Heart left ventricle (tissue), 16 donors: Measurements from ENCODE around the gene PARD3B. TPM values are rescaled to one million over a fixed set of nuclear protein-coding genes. Genes with fewer than 3 reads are reported as not detected.

Source experiments
- ATAC-seq, 4 donors: fragments of 200-7000 bp; cut with Tn5 transposase; one replicate each; pipeline ENCODE4 v1.9.1; 2020 to 2022; ENCODE audit warnings: moderate library complexity in 4 of 4, mild to moderate bottlenecking in 3 of 4, moderate number of reproducible peaks in 1 of 4
- DNase-seq, 5 donors: peaks; one replicate each; pipeline ENCODE4 v3.0.0-alpha.2; 2020
- H3K27ac ChIP-seq, 12 donors: fragments of 200-600 bp; sonication (generic) in 4 of 12; one replicate each; pipeline versions ENCODE4 v1.5.0 to v1.8.0; 2016 to 2022; ENCODE audit warnings: mild to moderate bottlenecking in 2 of 12
- H3K27me3 ChIP-seq, 9 donors: fragments of 200-600 bp; sonication (generic) in 2 of 9; one replicate each; pipeline versions ENCODE4 v1.5.1 to v1.8.0; 2016 to 2022; ENCODE audit warnings: mild to moderate bottlenecking in 3 of 9
- H3K36me3 ChIP-seq, 9 donors: fragments of 200-600 bp; sonication (generic) in 2 of 9; one replicate each; pipeline versions ENCODE4 v1.5.0 to v1.8.0; 2018 to 2022; ENCODE audit warnings: mild to moderate bottlenecking in 2 of 9
- H3K4me1 ChIP-seq, 12 donors: fragments of 200-600 bp; sonication (generic) in 4 of 12; one replicate each; pipeline versions ENCODE4 v1.5.0 to v1.8.0; 2016 to 2022; ENCODE audit warnings: mild to moderate bottlenecking in 3 of 12
- H3K4me3 ChIP-seq, 12 donors: fragments of 200-600 bp; sonication (generic) in 4 of 12; one replicate each; pipeline versions ENCODE4 v1.5.0 to v1.8.0; 2017 to 2022; ENCODE audit warnings: mild to moderate bottlenecking in 9 of 12, moderate library complexity in 4 of 12
- H3K9me3 ChIP-seq, 12 donors: fragments of 200-600 bp; sonication (generic) in 4 of 12; one replicate each; pipeline versions ENCODE4 v1.5.0 to v1.8.0; 2016 to 2022; ENCODE audit warnings: mild to moderate bottlenecking in 1 of 12
- POLR2A ChIP-seq, 2 donors: fragments of 450-650 bp; IDR thresholded peaks; one replicate each; pipeline ENCODE4 v1.6.1; 2017; ENCODE audit warnings: antibody characterized with exemption in 2 of 2, mild to moderate bottlenecking in 2 of 2, moderate library complexity in 2 of 2
- WGBS, 4 donors: extraction: QIAGEN DNeasy Blood & Tissue Kit in 2 of 4; methylation state at CpG; one replicate each; pipeline versions ENCODE4 v1.1.5 to v1.1.7; 2013 to 2018; 5-methylcytosine and 5-hydroxymethylcytosine counted together
- intact Hi-C, 10 donors: fragments of 100-400 bp; cut with DNase I; formaldehyde crosslinking; loops; one replicate each; pipeline versions ENCODE4 v1.11.1 to v1.14.2; 2022
- polyA plus RNA-seq, 2 donors: library from polyadenylated mRNA; stranded (reverse); fragments of 200-250 nt; gene quantifications; one replicate each; pipeline ENCODE4 v1.2.3, GENCODE V29; 2013
- total RNA-seq, 9 donors: library from RNA; depleted of rRNA in 2 of 9; stranded (reverse); fragments of >200 nt in 2 of 9; fragmentation: NEBNext Ultra II Directional in 3 of 9; extraction: Animal tissue kit (Norgen Biotek cat#: 25700) in 3 of 9; gene quantifications; one replicate each; pipeline versions ENCODE4 v1.1.0 to v1.2.4, GENCODE V29; 2016 to 2023
- TF ChIP-seq, protein P1 (sequence below), 12 donors: fragments of 200-600 bp; sonication (generic) in 4 of 12; IDR thresholded peaks; one replicate each; pipeline versions ENCODE4 v1.5.0 to v1.8.0; 2018 to 2022; ENCODE audit warnings: antibody characterized with exemption in 12 of 12, mild to moderate bottlenecking in 5 of 12
- donor health status: ischemic (EF 13 %, LVEDD 7.1; RV severe dilation, severe dysfunction).
- donor health status: healthy with polysubstance abuse.
- donor health status: DM: no; HTN: yes; CAD: no.
- donor health status: DM: no; HTN: no; CAD: no.
- donor health status: ischemic (EF 25% LVEDD 6.9; RV normal size, moderate dysfunction).
- donor health status: ischemic (EF 25% LVEDD 5.7; RV mildly dilated, moderate dysfunction).
- donor health status: healthy.
- donor health status: DM: yes; HTN: yes; CAD: no.
- donor health status: ischemic (EF 35%, LVEDD 5.7; RV mildly dilated, moderate dysfunction).
- donor health status: nonischemic (EF 11% LVEDD 7.7; RV severe dilation, severe dysfunction).
- donor health status: DM: yes; HTN: yes; CAD: no.
- donor health status: PGD.
- donor health status: ischemic (EF 29% LVEDD 5.4; RV normal size, mild dysfunction).
- donor health status: nonischemic (EF 23%, LVEDD 6.1; RV moderate dilation, normal function).

The PARD3B gene
- total and polyA plus RNA-seq, 11 donors, result 0.71 to 15.1 (median 6.2) TPM

DNA sequence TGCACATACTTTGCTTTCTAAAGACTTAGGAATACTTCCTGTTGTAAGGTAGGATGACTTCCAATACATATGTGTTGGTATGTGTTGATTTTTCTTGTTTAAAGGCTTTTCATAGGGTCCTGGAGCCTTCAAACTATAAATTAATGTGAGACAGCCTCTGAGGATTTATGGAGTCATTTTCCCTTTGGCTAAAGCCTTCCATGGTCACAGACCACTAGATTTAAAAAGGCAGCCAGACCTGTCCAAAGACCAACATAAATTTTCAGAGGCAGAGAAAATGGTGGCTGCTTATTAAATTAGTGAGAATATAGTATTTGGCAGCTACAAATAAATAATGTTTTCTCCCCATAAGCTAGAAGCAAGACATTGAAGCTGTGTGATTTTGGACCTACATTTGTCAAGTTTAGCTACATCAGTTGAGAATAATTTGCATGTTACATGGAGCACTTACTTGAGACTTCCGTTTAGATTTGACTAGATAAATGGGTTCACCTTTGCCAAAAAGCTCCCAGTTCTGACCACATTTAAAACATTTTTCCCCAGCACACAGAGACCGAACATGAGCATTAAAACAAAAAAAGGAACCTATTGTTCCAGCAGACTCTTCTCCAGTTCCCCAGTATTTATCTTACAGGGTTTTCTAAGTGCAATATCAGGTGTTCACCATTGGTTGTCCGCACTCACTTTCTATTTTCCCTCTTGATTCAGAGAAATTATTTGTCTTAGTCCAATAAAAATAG, 402.9 kb downstream of the PARD3B start:
- Histone ChIP-seq H3K4me1 (no peaks in the 10 kb centered on the region), H3K27ac (no peak overlapping the region), H3K4me3 (no peak overlapping the region), H3K36me3 (no peaks in the 10 kb centered on the region), H3K27me3 (no peaks in the 10 kb centered on the region), H3K9me3 (peaks cover 0 to 18% (median 6%) of the 10 kb centered on the region in 12 donors)
- DNase-seq, result no peak
- no peak for ATAC-seq
- TF ChIP-seq POLR2A (IDR thresholded peaks at IDR 0.05), result no peak
- TF ChIP-seq, protein P1, sequence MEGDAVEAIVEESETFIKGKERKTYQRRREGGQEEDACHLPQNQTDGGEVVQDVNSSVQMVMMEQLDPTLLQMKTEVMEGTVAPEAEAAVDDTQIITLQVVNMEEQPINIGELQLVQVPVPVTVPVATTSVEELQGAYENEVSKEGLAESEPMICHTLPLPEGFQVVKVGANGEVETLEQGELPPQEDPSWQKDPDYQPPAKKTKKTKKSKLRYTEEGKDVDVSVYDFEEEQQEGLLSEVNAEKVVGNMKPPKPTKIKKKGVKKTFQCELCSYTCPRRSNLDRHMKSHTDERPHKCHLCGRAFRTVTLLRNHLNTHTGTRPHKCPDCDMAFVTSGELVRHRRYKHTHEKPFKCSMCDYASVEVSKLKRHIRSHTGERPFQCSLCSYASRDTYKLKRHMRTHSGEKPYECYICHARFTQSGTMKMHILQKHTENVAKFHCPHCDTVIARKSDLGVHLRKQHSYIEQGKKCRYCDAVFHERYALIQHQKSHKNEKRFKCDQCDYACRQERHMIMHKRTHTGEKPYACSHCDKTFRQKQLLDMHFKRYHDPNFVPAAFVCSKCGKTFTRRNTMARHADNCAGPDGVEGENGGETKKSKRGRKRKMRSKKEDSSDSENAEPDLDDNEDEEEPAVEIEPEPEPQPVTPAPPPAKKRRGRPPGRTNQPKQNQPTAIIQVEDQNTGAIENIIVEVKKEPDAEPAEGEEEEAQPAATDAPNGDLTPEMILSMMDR (IDR thresholded peaks at IDR 0.05), result no peak
- 87 to 91% (median 88%) methylated on average over 3 of the region's 3 CpGs for WGBS, 4 donors
- intact Hi-C loops, result no loop called here

DNA sequence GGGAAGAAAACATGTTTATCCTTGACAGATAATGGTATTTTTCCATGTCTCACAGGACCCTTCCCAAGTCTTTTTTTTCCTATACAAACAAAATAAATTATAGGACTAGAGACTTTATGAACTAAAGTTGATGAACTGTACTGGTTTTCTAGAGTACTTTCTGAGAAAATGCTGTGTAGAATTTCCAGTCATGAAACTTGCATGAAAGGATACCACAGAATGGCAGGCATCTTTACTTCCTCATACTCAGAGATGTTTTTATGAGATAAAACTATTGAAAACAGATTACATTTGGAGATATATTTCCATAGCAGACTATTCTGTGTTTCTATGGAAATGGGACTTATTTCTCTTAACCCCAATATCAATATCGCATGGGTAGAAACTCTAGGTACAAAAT, 403.5 kb downstream of the PARD3B start:
- ATAC-seq (no peak), DNase-seq (no peak)
- WGBS, 4 donors, result 88 to 100% (median 98%) methylated on average over 1 of the region's 1 CpG
- TF ChIP-seq, protein P1 (IDR thresholded peaks at IDR 0.05), result no peak
- no peak for TF ChIP-seq POLR2A (IDR thresholded peaks at IDR 0.05)
- H3K27ac ChIP-seq, result no peak overlapping the region
- H3K36me3 ChIP-seq, result no peaks in the 10 kb centered on the region
- intact Hi-C loops, result no loop called here
- no peaks in the 10 kb centered on the region for H3K27me3 ChIP-seq
- no peak overlapping the region for H3K4me3 ChIP-seq
- H3K9me3 ChIP-seq, result peaks cover 0 to 18% (median 6%) of the 10 kb centered on the region in 12 donors
- no peaks in the 10 kb centered on the region for H3K4me1 ChIP-seq

DNA sequence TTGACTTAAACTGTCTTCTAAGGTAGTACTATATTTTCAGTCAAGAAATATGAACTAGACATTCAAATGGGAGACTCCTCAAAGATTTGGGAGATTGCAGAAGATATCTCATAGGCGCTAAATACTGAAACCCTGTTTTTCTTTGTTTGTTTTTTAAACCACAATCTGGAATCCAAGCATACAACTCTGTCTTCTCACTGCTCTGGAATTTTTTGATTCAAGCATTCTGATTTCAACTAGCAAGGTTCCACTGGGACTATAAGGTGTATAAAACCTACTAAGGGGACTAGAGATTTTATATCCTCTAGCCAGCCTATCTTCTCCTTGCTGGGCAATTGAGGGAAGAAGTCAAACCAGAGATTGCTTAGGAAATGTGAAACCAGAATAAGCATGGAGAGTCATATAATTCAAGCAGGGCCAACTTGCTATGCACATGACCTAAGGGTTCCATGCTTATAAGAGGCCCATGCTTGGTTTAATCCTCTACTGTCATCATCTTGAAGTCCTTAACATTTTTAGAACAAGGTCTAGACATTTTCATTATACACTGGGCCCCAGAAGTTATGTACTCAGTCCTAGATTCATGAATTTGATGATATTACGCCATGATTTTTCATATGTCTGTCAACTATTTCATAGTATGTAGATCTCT, 405.5 kb downstream of the PARD3B start:
- Histone ChIP-seq H3K27me3 (no peaks in the 10 kb centered on the region), H3K4me3 (no peak overlapping the region), H3K27ac (no peak overlapping the region), H3K4me1 (no peaks in the 10 kb centered on the region), H3K9me3 (no peaks in the 10 kb centered on the region), H3K36me3 (no peaks in the 10 kb centered on the region)
- 97 to 100% (median 99%) methylated on average over 2 of the region's 2 CpGs for WGBS, 4 donors
- DNase-seq (no peak), ATAC-seq (no peak)
- intact Hi-C loops, result no loop called here
- no peak for TF ChIP-seq POLR2A (IDR thresholded peaks at IDR 0.05)
- TF ChIP-seq, protein P1 (IDR thresholded peaks at IDR 0.05), result no peak

DNA sequence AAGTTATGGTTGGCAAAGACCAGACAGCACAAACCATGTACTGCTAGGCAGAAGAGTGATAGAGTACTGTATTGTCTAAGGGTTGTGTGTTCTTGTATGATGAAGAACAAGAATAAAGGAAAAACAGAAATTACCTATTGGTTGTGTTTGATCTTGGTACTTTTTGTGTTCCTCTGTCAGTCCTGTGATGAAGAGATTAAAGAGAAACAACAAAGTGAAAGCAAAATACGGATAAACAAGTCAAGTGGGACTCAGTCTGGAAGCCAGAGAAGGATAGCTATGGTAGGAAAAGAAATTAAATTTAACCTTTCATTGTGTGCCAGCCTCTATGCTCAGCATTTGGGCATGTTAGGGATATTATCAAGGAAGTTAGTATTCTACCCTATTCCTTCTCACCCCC, 413.1 kb downstream of the PARD3B start:
- Histone ChIP-seq H3K4me3 (no peak overlapping the region), H3K4me1 (no peaks in the 10 kb centered on the region), H3K27me3 (no peaks in the 10 kb centered on the region), H3K27ac (no peak overlapping the region), H3K9me3 (no peaks in the 10 kb centered on the region), H3K36me3 (no peaks in the 10 kb centered on the region)
- 71 to 91% (median 76%) methylated on average over 1 of the region's 1 CpG for WGBS, 4 donors
- ATAC-seq, result no peak
- intact Hi-C loops, result no loop called here
- TF ChIP-seq, protein P1 (IDR thresholded peaks at IDR 0.05), result no peak
- TF ChIP-seq POLR2A (IDR thresholded peaks at IDR 0.05), result no peak
- no peak for DNase-seq
